Measurements from ENCODE around the gene E2F2.

Gene E2F2

GRCh38 chr1:23479666-23479941, 51.4 kb downstream of the E2F2 start:
- no peak for TF ChIP-seq CTCF (IDR thresholded peaks at IDR 0.05; ENCODE audit: insufficient read depth, missing control alignments)
- FAIRE-seq = no peak
- no peak for DNase-seq (ENCODE audit: insufficient read length, low spot score)

GRCh38 chr1:23478896-23479665, 52.0 kb downstream of the E2F2 start:
- no peak for TF ChIP-seq CTCF (IDR thresholded peaks at IDR 0.05; ENCODE audit: insufficient read depth, missing control alignments)
- FAIRE-seq = no peak
- DNase-seq (ENCODE audit: insufficient read length, low spot score) = no peak

- FAIRE-seq = no peak
- TF ChIP-seq CTCF (IDR thresholded peaks at IDR 0.05; ENCODE audit: insufficient read depth, missing control alignments) = no peak
- DNase-seq (ENCODE audit: insufficient read length, low spot score) = no peak
Measured at GRCh38 chr1:23477359-23478144, 53.5 kb downstream of the E2F2 start.

GRCh38 chr1:23475641-23476040, 55.4 kb downstream of the E2F2 start:
- no peak for DNase-seq (ENCODE audit: insufficient read length, low spot score)
- TF ChIP-seq CTCF (IDR thresholded peaks at IDR 0.05; ENCODE audit: insufficient read depth, missing control alignments) = no peak
- no peak for FAIRE-seq

GRCh38 chr1:23475134-23475628, 55.9 kb downstream of the E2F2 start:
- FAIRE-seq = no peak
- DNase-seq (ENCODE audit: insufficient read length, low spot score) = no peak
- TF ChIP-seq CTCF (IDR thresholded peaks at IDR 0.05; ENCODE audit: insufficient read depth, missing control alignments) = no peak

- DNase-seq (ENCODE audit: insufficient read length, low spot score) = no peak
- no peak for TF ChIP-seq CTCF (IDR thresholded peaks at IDR 0.05; ENCODE audit: insufficient read depth, missing control alignments)
- FAIRE-seq = no peak
Measured at GRCh38 chr1:23473037-23473800, 57.8 kb downstream of the E2F2 start.

All from D721Med (cell line).